Measurements from ENCODE around the gene WDR54.

The WDR54 gene

GRCh38 chr2:74421221-74421870 lies at the start of gene WDR54, which contains the start of gene C2orf81:
TSS of gene WDR54 (plus strand) at chr2:74421730. CDS start at chr2:74422154, 424 bp downstream.
TSS of gene C2orf81 (minus strand) at chr2:74421619. CDS start at chr2:74421560, 59 bp downstream.
- peak; percentile 77 for DNase-seq (ENCODE audit: low read depth)

GRCh38 chr2:74372674-74373073 lies 48.9 kb upstream of the WDR54 start:
- DNase-seq (ENCODE audit: low read depth), result no peak

GRCh38 chr2:74373221-74373676 lies 48.3 kb upstream of the WDR54 start:
- DNase-seq (ENCODE audit: low read depth), result no peak

GRCh38 chr2:74373985-74374384 lies 47.5 kb upstream of the WDR54 start:
- DNase-seq (ENCODE audit: low read depth), result no peak

GRCh38 chr2:74374509-74375205 lies 46.9 kb upstream of the WDR54 start:
- DNase-seq (ENCODE audit: low read depth), result no peak

- no peak for DNase-seq (ENCODE audit: low read depth)
Measured at GRCh38 chr2:74375838-74376237, 45.7 kb upstream of the WDR54 start.

GRCh38 chr2:74378007-74378406 lies 43.5 kb upstream of the WDR54 start:
- no peak for DNase-seq (ENCODE audit: low read depth)

GRCh38 chr2:74379851-74380789 lies 41.4 kb upstream of the WDR54 start, which contains the start of gene DCTN1:
TSS of gene DCTN1 (minus strand) at chr2:74380311. CDS start at chr2:74380037, 274 bp downstream.
- DNase-seq (ENCODE audit: low read depth), result no peak

- no peak for DNase-seq (ENCODE audit: low read depth)
Measured at GRCh38 chr2:74381751-74382150, 39.8 kb upstream of the WDR54 start.

GRCh38 chr2:74383254-74383653 lies 38.3 kb upstream of the WDR54 start:
- DNase-seq (ENCODE audit: low read depth), result no peak

- no peak for DNase-seq (ENCODE audit: low read depth)
Measured at GRCh38 chr2:74384051-74384450, 37.5 kb upstream of the WDR54 start.

GRCh38 chr2:74385396-74385795 lies 36.1 kb upstream of the WDR54 start:
- DNase-seq (ENCODE audit: low read depth), result no peak

- DNase-seq (ENCODE audit: low read depth), result no peak
Measured at GRCh38 chr2:74387346-74387745, 34.2 kb upstream of the WDR54 start.

- DNase-seq (ENCODE audit: low read depth), result no peak
Measured at GRCh38 chr2:74390606-74391005, 30.9 kb upstream of the WDR54 start.

- DNase-seq (ENCODE audit: low read depth), result no peak
Measured at GRCh38 chr2:74391209-74391579, 30.3 kb upstream of the WDR54 start.

- peak; percentile 91 for DNase-seq (ENCODE audit: low read depth)
Measured at GRCh38 chr2:74391580-74392448, 29.7 kb upstream of the WDR54 start.

GRCh38 chr2:74392449-74392743 lies 29.1 kb upstream of the WDR54 start:
- no peak for DNase-seq (ENCODE audit: low read depth)

GRCh38 chr2:74393525-74393924 lies 28.0 kb upstream of the WDR54 start:
- DNase-seq (ENCODE audit: low read depth), result no peak

GRCh38 chr2:74396149-74396548 lies 25.4 kb upstream of the WDR54 start:
- no peak for DNase-seq (ENCODE audit: low read depth)

- no peak for DNase-seq (ENCODE audit: low read depth)
Measured at GRCh38 chr2:74399785-74400184, 21.7 kb upstream of the WDR54 start.

GRCh38 chr2:74401891-74402290 lies 19.6 kb upstream of the WDR54 start:
- DNase-seq (ENCODE audit: low read depth), result no peak

GRCh38 chr2:74406035-74406434 lies 15.5 kb upstream of the WDR54 start:
- no peak for DNase-seq (ENCODE audit: low read depth)
